HG02938 (cell line): ENCODE data around the gene VIT.
A peak's percentile ranks its signal among the peaks of the same experiment; 100 is the strongest.

Experiments
- ATAC-seq: cut with Tn5 transposase; IDR thresholded peaks from one replicate; pipeline ENCODE4 v1.9.1; 2021; ENCODE audit warnings: mild to moderate bottlenecking, moderate library complexity; ENCODE audit not compliant: unreplicated experiment

The VIT gene

GRCh38 chr2:36696533-36696932 is at the start of gene VIT:
TSS of gene VIT (plus strand) at chr2:36696707. CDS start at chr2:36716371, 19,664 bp downstream.
- ATAC-seq = no peak

- ATAC-seq = peak; percentile 79
Observed at GRCh38 chr2:36650031-36650829, 46.3 kb upstream of the VIT start.

GRCh38 chr2:36653155-36653554 is 43.4 kb upstream of the VIT start:
- no peak for ATAC-seq

- ATAC-seq = no peak
Observed at GRCh38 chr2:36653967-36654694, 42.4 kb upstream of the VIT start.

DNA sequence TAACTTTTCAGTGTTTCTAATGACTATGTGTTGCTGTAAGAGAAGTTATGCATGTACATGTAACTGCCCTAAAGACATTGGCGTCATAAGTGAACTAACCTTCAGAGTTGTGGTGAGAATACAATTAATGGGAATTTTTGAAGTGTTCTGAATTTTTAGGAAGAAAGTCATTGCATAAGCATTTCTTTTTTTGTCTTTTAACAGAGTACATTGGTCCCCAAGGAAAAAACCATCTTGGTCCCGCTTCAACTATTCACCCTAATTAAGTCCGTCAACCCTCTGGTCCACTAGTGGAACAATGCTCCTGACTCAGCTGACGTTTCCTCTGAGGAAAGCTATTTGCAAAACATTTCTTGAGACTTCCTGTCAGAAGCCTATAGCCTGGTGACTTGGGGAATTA is 41.1 kb upstream of the VIT start:
- ATAC-seq = no peak

- no peak for ATAC-seq
Observed at GRCh38 chr2:36657703-36658102, 38.8 kb upstream of the VIT start.

DNA sequence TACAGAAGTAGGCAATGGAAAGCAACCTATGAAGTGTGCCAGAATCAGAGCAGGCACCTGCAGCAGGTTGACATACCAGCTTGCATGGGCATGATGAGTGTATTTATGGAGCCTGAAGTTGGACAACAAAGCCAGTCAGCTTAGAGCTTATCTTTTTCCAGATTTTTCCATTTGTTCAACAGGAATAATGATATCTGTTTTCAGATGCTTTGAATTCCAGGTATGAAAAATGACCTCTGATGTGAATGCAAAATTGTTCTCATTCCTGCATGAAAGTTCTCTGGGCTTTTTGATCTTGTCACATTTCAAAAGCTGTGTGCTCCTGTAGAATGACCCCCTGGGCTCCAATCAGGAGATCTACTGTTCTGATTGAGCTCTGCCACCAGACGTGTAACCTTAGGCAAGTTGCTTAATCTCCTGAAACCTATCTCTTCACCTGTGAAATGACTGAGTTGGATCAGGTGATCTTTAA is 38.2 kb upstream of the VIT start:
- no peak for ATAC-seq

DNA sequence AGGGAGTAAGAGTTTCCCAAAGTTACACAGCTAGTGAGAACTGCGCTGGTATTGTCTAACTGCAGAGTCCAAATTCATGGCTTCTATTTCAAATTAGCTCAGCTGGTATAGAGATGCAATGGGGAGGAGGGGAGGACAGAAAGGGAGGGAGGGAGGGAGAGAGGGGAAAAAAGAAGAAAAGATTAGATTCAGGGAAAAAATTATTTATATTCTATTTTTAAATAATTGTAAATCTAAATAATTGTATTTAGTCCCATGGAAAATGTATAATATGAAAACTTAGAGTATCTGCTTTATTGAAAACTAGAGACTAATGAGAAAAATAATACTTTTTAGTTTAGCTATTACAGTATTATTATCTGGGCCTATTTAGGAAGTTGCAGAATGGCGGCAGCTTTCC is 37.3 kb upstream of the VIT start:
- no peak for ATAC-seq

GRCh38 chr2:36659872-36660312 is 36.6 kb upstream of the VIT start:
- peak; percentile 71 for ATAC-seq

GRCh38 chr2:36662638-36663037 is 33.9 kb upstream of the VIT start:
- ATAC-seq = no peak

DNA sequence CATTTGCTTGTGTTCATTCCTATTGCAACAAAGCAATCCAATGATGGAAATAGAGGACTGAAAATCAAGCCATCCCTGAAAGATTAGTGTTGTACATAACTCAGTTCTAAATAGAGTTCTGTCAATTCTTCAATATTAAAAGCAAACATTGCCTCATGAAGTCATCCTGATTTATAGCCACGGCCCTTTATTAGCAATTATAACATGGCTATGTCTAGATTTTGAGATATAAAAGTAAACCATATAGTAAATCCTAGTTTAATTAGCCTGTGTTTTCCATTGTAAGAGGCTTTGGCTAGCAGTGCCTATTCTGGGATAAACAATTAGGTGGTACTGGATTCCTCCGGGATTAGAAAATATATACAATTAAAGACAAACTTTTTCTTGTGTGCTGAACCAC is 33.2 kb upstream of the VIT start:
- no peak for ATAC-seq

DNA sequence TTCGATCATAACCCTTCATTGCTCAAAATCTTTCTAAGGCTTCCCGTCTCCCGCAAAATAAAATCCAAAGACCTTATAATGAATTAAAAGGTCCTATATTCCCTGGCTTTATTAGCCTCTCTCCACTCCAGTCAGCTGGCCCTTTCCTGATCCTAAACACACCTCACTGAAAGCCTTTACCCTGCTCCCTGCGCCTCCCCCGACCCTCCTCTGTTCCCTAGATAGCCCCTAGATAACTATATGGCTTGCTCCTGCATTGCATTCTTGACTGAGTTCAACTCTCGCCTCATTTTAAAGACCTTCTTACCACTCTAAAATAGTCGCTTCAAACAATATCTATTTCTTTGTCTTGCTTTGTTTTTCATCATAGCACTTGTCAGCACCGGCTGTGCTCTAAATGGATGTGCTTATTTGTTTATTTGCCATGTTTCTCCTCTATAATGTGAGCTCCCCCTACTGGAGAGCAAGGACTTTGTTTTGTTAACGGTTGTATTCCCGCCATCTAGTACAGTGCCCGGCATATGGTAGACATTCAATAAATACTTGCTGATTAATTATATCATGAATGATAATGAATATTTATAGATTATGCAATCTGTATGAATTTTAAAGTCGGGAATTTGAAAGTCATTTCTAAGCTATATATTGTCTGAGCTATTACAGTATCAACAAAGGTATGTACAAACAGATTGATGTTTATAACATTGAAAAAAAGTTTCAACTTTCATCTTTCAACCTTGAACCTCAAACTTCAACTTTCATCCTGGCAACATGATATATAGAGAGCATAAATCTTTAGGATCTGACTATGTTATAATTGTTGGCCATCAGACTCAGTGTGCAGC is 32.4 kb upstream of the VIT start:
- peak; percentile 74 for ATAC-seq

DNA sequence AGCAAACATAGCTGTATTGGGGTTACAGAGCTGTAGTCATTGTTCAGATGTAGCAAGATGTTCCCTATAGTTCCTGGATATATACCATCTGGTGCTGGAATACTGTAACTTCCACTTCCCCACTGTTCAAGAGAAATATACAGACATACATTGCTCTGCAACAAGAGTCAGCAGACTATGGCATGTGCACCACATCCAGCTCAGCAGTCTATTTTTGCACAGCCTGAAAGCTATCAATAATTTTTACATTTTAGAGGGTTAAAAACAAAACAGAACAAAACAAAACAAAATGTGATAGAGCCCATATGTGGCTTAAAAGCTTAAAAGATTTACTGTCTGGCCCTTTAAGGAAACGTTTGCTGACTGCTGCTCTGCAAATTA is 31.8 kb upstream of the VIT start:
- ATAC-seq = no peak

GRCh38 chr2:36667931-36668330 is 28.6 kb upstream of the VIT start:
- no peak for ATAC-seq

GRCh38 chr2:36670881-36671595 is 25.5 kb upstream of the VIT start:
- no peak for ATAC-seq

GRCh38 chr2:36671731-36672130 is 24.8 kb upstream of the VIT start:
- ATAC-seq = no peak

DNA sequence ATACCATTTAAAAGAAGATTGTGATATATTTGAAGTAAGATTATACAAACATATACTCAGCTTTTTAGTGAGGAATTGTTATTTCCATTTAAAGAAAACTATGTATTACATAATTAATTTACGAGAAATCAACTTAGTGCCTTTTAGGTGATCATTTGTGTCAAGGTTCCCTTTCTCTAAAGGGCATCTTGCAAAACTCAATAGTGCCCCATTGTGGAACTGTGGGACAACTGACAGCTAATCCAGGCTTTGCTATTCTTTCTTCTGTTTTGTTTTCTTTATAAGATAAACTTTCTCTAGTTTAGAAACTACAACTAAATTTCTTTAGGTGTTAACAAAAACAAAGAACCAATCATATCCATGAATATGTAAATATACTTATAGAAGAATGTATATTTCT is 24.3 kb upstream of the VIT start:
- ATAC-seq = no peak

GRCh38 chr2:36675579-36676282 is 20.8 kb upstream of the VIT start:
- ATAC-seq = no peak

- no peak for ATAC-seq
Observed at GRCh38 chr2:36676364-36676763, 20.1 kb upstream of the VIT start.

DNA sequence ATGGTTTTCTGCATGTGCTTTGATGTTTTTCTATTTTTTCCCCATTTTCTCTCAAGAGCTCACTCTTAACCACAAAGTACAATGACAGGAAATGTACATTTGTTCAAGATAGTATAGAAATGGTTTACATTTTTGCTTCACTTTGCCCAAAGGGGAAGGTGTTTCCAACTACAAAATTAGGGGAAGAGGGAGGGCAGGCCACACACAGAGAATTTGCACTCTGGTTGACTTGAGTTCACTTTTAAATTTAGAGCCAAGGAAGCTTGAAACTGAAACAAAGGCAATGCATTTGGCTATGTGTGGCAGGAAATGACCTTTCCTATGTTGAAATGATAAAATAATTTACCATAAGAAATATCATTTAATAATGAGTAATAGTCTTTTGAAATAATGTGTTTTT is 19.1 kb upstream of the VIT start:
- ATAC-seq = no peak
